Fibroblast of villous mesenchyme (primary cell): Measurements from ENCODE around the gene CYB5B. TPM values are rescaled to one million over a fixed set of nuclear protein-coding genes. Genes with fewer than 3 reads are reported as not detected.

Experiments used
- DNase-seq: peaks from one replicate; pipeline ENCODE4 v3.0.0-alpha.2; 2010; ENCODE audit warnings: low read depth
- H3K4me3 ChIP-seq: 2 replicates; pipeline ENCODE4 v1.5.1; 2011; ENCODE audit warnings: low read depth, mild to moderate bottlenecking, low read length
- CTCF ChIP-seq: IDR thresholded peaks from 2 replicates; pipeline ENCODE4 v1.5.1; 2012; ENCODE audit warnings: low read depth, mild to moderate bottlenecking, low read length; ENCODE audit not compliant: insufficient read depth
- total RNA-seq: library from RNA; depleted of rRNA; stranded (reverse); fragments of >200 nt; gene quantifications from 2 replicates; pipeline ENCODE4 v1.2.3, GENCODE V29; 2012

CYB5B gene
- total RNA-seq, 1 donor, result 142 TPM

GRCh38 chr16:69471121-69471520 lies 46.7 kb downstream of the CYB5B start:
- no peak for TF ChIP-seq CTCF
- no peak overlapping the region for H3K4me3 ChIP-seq
- no peak for DNase-seq

- no peak overlapping the region for H3K4me3 ChIP-seq
- no peak for TF ChIP-seq CTCF
- no peak for DNase-seq
Observed at GRCh38 chr16:69474408-69474807, 50.0 kb downstream of the CYB5B start.

GRCh38 chr16:69476920-69477443 lies 52.6 kb downstream of the CYB5B start:
- peak; percentile 97 for DNase-seq
- no peak for TF ChIP-seq CTCF
- no peak overlapping the region for H3K4me3 ChIP-seq

- peak; percentile 88 for DNase-seq
- no peak for TF ChIP-seq CTCF
- no peak overlapping the region for H3K4me3 ChIP-seq
Observed at GRCh38 chr16:69477546-69477945, 53.1 kb downstream of the CYB5B start.

GRCh38 chr16:69478685-69479084 lies 54.3 kb downstream of the CYB5B start:
- no peak overlapping the region for H3K4me3 ChIP-seq
- no peak for DNase-seq
- no peak for TF ChIP-seq CTCF

- no peak for TF ChIP-seq CTCF
- peak; percentile 56 for DNase-seq
- no peak overlapping the region for H3K4me3 ChIP-seq
Observed at GRCh38 chr16:69479775-69480174, 55.4 kb downstream of the CYB5B start.

- peak; percentile 77 for DNase-seq
- no peak overlapping the region for H3K4me3 ChIP-seq
- TF ChIP-seq CTCF, result peak; percentile 25
Observed at GRCh38 chr16:69481901-69482341, 57.5 kb downstream of the CYB5B start.
